IPS-18a (cell line): ENCODE data around the gene CALML5.

Source experiments
- H3K27ac ChIP-seq: one replicate; pipeline ENCODE4 v1.5.1; 2013; ENCODE audit warnings: low read length
- H3K27me3 ChIP-seq: one replicate; pipeline ENCODE4 v1.6.1; 2013; ENCODE audit warnings: mild to moderate bottlenecking, low read length; ENCODE audit not compliant: control insufficient read depth, insufficient read depth
- H3K36me3 ChIP-seq: one replicate; pipeline ENCODE4 v1.6.1; 2013; ENCODE audit warnings: low read depth, low read length; ENCODE audit not compliant: control insufficient read depth
- H3K4me1 ChIP-seq: one replicate; pipeline ENCODE4 v1.6.1; 2013; ENCODE audit warnings: low read depth, low read length; ENCODE audit not compliant: control insufficient read depth
- H3K4me3 ChIP-seq: one replicate; pipeline ENCODE4 v1.5.1; 2013; ENCODE audit warnings: low read length
- H3K9ac ChIP-seq: one replicate; pipeline ENCODE4 v1.6.1; 2013; ENCODE audit warnings: mild to moderate bottlenecking, low read length, moderate library complexity
- H3K9me3 ChIP-seq: one replicate; pipeline ENCODE4 v1.6.1; 2013; ENCODE audit warnings: low read depth, low read length; ENCODE audit not compliant: control insufficient read depth

The CALML5 gene

GRCh38 chr10:5499493-5500140 lies at the start of gene CALML5:
Gene CALML5, minus strand, starts transcription at chr10:5499570. Its CDS starts 132 bp downstream, at chr10:5499438.
- Histone ChIP-seq H3K27me3 (no peaks in the 10 kb centered on the region), H3K9ac (no peak within 1 kb of the TSS), H3K36me3 (no peaks in the 10 kb centered on the region), H3K9me3 (no peaks in the 10 kb centered on the region), H3K4me3 (no peak within 1 kb of the TSS), H3K27ac (no peak within 1 kb of the TSS), H3K4me1 (no peaks in the 10 kb centered on the region)

DNA sequence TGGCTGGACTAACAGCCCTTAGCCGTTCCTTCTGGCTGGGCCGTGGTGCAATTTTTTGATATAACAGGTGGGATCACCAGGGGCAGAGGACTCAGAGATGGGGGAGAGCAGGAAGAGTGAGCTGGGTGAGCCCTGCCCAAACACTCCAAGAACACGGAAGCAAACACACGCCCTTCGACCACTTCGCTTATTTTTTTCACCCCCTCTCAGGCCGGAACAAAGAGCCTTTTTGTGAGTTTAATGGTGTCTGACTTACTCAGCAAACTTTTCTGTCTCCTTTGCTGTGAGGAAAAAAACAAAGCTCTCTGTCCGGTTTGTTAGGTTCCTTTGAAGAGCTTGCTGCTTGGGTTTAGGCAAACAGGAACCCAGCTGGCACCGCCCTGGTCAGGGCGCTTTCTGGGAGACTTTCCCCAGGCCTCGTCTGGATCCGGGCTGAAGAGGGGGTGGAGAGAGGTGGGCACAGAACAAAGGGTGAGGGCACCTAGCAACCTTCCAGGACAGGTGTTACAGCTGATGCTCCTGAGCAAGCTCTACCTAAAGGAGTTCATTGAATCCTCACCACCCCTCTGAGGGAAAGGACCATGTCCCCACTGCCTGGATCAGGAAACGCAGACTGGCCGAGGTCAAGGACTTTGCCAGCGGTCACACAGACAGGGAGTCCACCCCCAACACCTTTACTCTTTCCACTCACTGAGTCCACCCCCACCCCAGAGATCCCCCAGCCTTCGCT lies 48.7 kb upstream of the CALML5 start:
- no peaks in the 10 kb centered on the region for H3K27me3 ChIP-seq
- H3K9me3 ChIP-seq: peaks cover 8% of the 10 kb centered on the region
- H3K36me3 ChIP-seq: no peaks in the 10 kb centered on the region
- H3K4me3 ChIP-seq: no peak overlapping the region
- H3K4me1 ChIP-seq: no peaks in the 10 kb centered on the region
- no peak overlapping the region for H3K27ac ChIP-seq
- no peak overlapping the region for H3K9ac ChIP-seq

DNA sequence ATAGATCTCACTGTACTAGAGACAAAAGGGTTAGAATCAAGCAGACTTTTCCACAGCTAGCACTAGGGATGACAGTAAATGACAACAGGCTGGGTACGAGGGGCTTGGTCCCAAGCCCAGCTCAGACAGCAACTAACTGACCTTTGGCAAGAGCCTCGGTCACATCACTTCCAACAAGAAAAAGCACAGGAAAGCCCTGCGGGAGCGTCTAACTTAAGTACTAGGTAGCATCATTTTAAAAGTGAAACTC lies 48.2 kb upstream of the CALML5 start:
- no peaks in the 10 kb centered on the region for H3K4me1 ChIP-seq
- H3K27ac ChIP-seq: no peak overlapping the region
- H3K4me3 ChIP-seq: no peak overlapping the region

GRCh38 chr10:5546891-5547680 lies 47.7 kb upstream of the CALML5 start:
- peaks cover 8% of the 10 kb centered on the region for H3K9me3 ChIP-seq
- H3K9ac ChIP-seq: no peak overlapping the region
- H3K27me3 ChIP-seq: no peaks in the 10 kb centered on the region
- H3K36me3 ChIP-seq: no peaks in the 10 kb centered on the region
- no peak overlapping the region for H3K4me3 ChIP-seq
- H3K4me1 ChIP-seq: no peaks in the 10 kb centered on the region
- H3K27ac ChIP-seq: no peak overlapping the region

More for the DNA sequence above, 48.2 kb upstream of the CALML5 start:
- Histone ChIP-seq H3K9me3 (peaks cover 8% of the 10 kb centered on the region), H3K9ac (no peak overlapping the region), H3K27me3 (no peaks in the 10 kb centered on the region), H3K36me3 (no peaks in the 10 kb centered on the region)

DNA sequence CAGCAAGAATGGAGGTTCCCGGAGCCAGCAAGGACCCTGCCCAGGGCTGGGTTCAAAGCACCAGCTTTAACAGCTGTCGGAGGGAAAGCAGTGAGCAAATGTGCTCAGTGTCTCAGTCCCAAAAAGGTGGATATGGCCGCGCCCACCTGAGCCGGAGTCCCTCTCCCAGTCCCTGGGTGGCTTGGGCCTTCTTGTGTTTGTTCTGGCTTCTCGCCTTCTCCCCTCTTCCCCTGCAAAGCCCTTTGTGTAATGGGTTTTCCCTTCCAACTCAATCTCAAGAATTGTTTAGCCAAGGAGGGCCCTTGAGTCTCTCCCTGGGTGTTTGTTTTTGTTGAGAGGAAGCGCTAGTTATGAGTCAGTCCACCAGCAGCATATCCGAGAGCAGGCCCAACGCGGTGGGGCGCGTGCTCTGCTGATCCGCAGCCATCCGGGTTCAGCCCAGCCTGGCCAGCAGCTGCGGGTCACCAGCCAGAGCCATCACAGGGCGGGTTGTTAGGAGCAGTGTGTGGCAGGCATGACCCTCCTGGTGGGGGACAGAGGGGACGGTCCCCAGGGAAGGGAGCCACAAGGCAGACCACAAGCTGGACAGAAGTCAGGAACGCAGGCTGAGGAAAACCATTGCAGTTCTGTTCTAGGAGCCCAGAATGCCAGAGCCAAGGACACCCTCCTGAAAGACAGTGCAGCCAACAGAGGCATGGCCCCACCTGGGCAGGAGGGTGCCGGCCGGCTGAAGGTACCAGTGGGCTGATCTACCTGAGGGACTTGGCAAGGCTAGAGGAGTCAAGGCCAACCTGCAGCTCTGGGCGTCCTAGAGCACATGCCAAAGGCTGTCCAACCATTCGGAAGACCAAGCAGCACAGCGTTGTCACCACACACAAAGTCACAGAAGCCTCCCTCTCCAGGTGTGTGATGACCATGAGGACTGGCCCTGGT lies 46.7 kb upstream of the CALML5 start:
- peaks cover 8% of the 10 kb centered on the region for H3K9me3 ChIP-seq
- H3K9ac ChIP-seq: no peak overlapping the region
- no peaks in the 10 kb centered on the region for H3K4me1 ChIP-seq
- H3K4me3 ChIP-seq: no peak overlapping the region
- no peaks in the 10 kb centered on the region for H3K27me3 ChIP-seq
- H3K36me3 ChIP-seq: no peaks in the 10 kb centered on the region
- H3K27ac ChIP-seq: no peak overlapping the region

GRCh38 chr10:5545426-5545777 lies 46.0 kb upstream of the CALML5 start:
- no peaks in the 10 kb centered on the region for H3K36me3 ChIP-seq
- no peak overlapping the region for H3K9ac ChIP-seq
- H3K27ac ChIP-seq: no peak overlapping the region
- H3K9me3 ChIP-seq: peaks cover 8% of the 10 kb centered on the region
- H3K27me3 ChIP-seq: no peaks in the 10 kb centered on the region
- no peaks in the 10 kb centered on the region for H3K4me1 ChIP-seq
- H3K4me3 ChIP-seq: no peak overlapping the region

DNA sequence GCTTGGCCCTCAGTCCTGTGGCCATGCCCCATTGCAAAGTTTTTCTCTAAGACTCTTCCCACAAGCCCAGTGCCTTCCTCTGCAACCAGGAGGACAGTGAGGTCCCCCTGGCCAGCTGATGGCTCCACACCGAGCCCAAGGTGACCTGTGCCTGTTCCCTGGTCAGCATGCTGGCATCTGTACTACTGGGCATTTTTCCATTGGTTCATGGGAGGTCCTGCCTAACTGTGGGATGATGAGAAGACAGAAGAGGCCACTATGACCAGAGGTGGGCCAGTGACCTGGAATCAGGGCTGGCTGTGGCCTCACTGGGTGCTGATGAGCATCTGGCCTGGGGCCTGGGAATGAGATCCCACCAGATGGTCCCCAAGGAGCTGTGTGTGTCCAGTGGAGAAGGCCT lies 45.6 kb upstream of the CALML5 start:
- no peaks in the 10 kb centered on the region for H3K4me1 ChIP-seq
- no peak overlapping the region for H3K27ac ChIP-seq
- H3K36me3 ChIP-seq: no peaks in the 10 kb centered on the region
- no peaks in the 10 kb centered on the region for H3K27me3 ChIP-seq
- H3K9me3 ChIP-seq: peaks cover 8% of the 10 kb centered on the region
- no peak overlapping the region for H3K4me3 ChIP-seq
- H3K9ac ChIP-seq: no peak overlapping the region

GRCh38 chr10:5544216-5544805 lies 44.9 kb upstream of the CALML5 start:
- Histone ChIP-seq H3K9ac (no peak overlapping the region), H3K27ac (no peak overlapping the region), H3K27me3 (no peaks in the 10 kb centered on the region), H3K9me3 (peaks cover 8% of the 10 kb centered on the region), H3K4me3 (no peak overlapping the region), H3K4me1 (no peaks in the 10 kb centered on the region), H3K36me3 (no peaks in the 10 kb centered on the region)

DNA sequence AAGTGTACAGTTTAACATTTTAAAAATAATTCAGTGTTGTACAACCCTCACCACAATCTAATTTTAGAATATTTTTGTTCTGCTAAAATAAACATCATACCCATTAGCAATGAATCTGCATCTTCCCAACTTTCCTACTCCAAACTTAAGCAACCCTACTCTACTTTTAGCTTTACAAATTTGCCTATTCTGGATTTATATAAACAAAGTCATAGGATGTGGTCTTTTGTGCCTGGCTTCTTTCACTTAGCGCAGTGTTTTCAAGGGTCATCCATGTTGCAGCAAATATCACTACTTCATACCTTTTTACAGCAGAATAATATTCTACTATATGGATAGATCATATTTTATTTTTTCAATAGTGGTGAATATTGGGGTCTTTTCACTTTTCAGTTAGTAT lies 44.3 kb upstream of the CALML5 start:
- peaks cover 8% of the 10 kb centered on the region for H3K9me3 ChIP-seq
- H3K36me3 ChIP-seq: no peaks in the 10 kb centered on the region
- H3K9ac ChIP-seq: no peak overlapping the region
- no peaks in the 10 kb centered on the region for H3K4me1 ChIP-seq
- H3K27me3 ChIP-seq: no peaks in the 10 kb centered on the region
- no peak overlapping the region for H3K4me3 ChIP-seq
- H3K27ac ChIP-seq: no peak overlapping the region

GRCh38 chr10:5542100-5542499 lies 42.7 kb upstream of the CALML5 start:
- H3K4me1 ChIP-seq: no peaks in the 10 kb centered on the region

DNA sequence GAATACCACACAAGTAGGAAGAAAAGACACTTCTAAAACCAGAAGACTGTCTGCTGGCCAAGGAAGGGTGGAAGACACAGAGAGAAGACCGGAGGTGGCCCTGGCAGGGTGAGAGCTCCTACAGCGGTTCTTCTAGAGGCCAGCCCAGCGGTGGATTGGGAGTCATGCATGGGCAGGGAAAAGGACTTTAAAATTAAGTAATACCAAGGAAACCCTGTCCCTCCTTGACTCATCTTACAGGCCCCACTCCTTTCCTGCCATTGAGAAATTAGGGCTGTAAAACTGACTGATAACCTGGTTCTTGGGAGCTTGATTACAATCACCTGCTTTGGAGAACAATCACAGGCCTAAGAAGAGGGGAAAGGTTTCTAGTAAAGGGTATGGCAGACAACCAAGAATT lies 41.5 kb upstream of the CALML5 start:
- H3K27ac ChIP-seq: no peak overlapping the region
- no peaks in the 10 kb centered on the region for H3K4me1 ChIP-seq
- no peaks in the 10 kb centered on the region for H3K36me3 ChIP-seq
- peaks cover 8% of the 10 kb centered on the region for H3K9me3 ChIP-seq
- no peaks in the 10 kb centered on the region for H3K27me3 ChIP-seq
- no peak overlapping the region for H3K4me3 ChIP-seq
- H3K9ac ChIP-seq: no peak overlapping the region

More at GRCh38 chr10:5542100-5542499, 42.7 kb upstream of the CALML5 start:
- no peak overlapping the region for H3K4me3 ChIP-seq
- no peak overlapping the region for H3K27ac ChIP-seq
- H3K9ac ChIP-seq: no peak overlapping the region
- H3K36me3 ChIP-seq: no peaks in the 10 kb centered on the region
- no peaks in the 10 kb centered on the region for H3K27me3 ChIP-seq
- H3K9me3 ChIP-seq: peaks cover 8% of the 10 kb centered on the region
